ENCODE data around the gene SDC4.

Gene SDC4

GRCh38 chr20:45275338-45275737, 72.9 kb downstream of the SDC4 start:
- no peak overlapping the region for H3K27ac ChIP-seq (ENCODE audit: low read depth, low read length)
- H3K27me3 ChIP-seq (ENCODE audit: insufficient read depth, low read length) = peaks cover 62% of the 10 kb centered on the region
- no peaks in the 10 kb centered on the region for H3K36me3 ChIP-seq (ENCODE audit: insufficient read depth, low read length)
- H2AFZ ChIP-seq (ENCODE audit: low read length, unreplicated experiment) = no peak overlapping the region
- H3K79me2 ChIP-seq (ENCODE audit: control insufficient read depth, insufficient read depth, low read length, unreplicated experiment) = no peaks in the 10 kb centered on the region
- H3K4me1 ChIP-seq (ENCODE audit: control insufficient read depth, insufficient read depth, low read length, unreplicated experiment) = no peaks in the 10 kb centered on the region
- H3K4me3 ChIP-seq (ENCODE audit: low read depth, low read length) = no peak overlapping the region
